Measurements from ENCODE around the gene MAGI1. TPM values are rescaled to one million over a fixed set of nuclear protein-coding genes. Genes with fewer than 3 reads are reported as not detected.
"Not testable (repeated sequence)": the region's sequence is repeated elsewhere in the genome, so short reads cannot be mapped to it uniquely, and the experiment has no call there.

MAGI1 gene
- total and polyA plus RNA-seq, 7 experiments from 2014 or later, result 0.39 TPM; not detected in 6

- Mint-ChIP-seq H3K9me3 (peaks cover 0 to 7% (median 0%) of the 10 kb centered on the region in 11 donors), H3K36me3 (no peaks in the 10 kb centered on the region), H3K27ac (no peak overlapping the region), H3K27me3 (peaks cover 0 to 13% (median 0%) of the 10 kb centered on the region in 5 donors), H3K4me3 (no peak overlapping the region), H3K4me1 (no peaks in the 10 kb centered on the region)
- H3K27me3 ChIP-seq (ENCODE audit: control insufficient read depth in 2 of 2, insufficient read depth in 2 of 2, low read length in 2 of 2), result no peaks in the 10 kb centered on the region
- intact Hi-C loops (cut with micrococcal nuclease), result no loop called here
- H3K9me3 ChIP-seq (ENCODE audit: control insufficient read depth in 2 of 3, low read length in 3 of 3), result no peaks in the 10 kb centered on the region
- no peak overlapping the region for H3K27ac ChIP-seq (ENCODE audit: low read depth, low read length)
- ATAC-seq, result no peak
- ChIA-PET POLR2A (no interaction called here), CTCF (no interaction called here)
- H3K4me1 ChIP-seq (ENCODE audit: control insufficient read depth in 2 of 2, insufficient read depth in 2 of 2, low read length in 2 of 2), result no peaks in the 10 kb centered on the region
- no peaks in the 10 kb centered on the region for H3K36me3 ChIP-seq (ENCODE audit: control insufficient read depth in 2 of 3, insufficient read depth in 3 of 3, low read length in 3 of 3)
- DNase-seq, result no peak
- H3K4me3 ChIP-seq (ENCODE audit: low read length), result no peak overlapping the region
Observed at GRCh38 chr3:65723011-65723410, 315.7 kb downstream of the MAGI1 start.

- Histone ChIP-seq H3K27me3 (ENCODE audit: control insufficient read depth in 2 of 2, insufficient read depth in 2 of 2, low read length in 2 of 2) (no peaks in the 10 kb centered on the region), H3K27ac (ENCODE audit: low read depth, low read length) (no peak overlapping the region), H3K36me3 (ENCODE audit: control insufficient read depth in 2 of 3, insufficient read depth in 3 of 3, low read length in 3 of 3) (no peaks in the 10 kb centered on the region), H3K4me1 (ENCODE audit: control insufficient read depth in 2 of 2, insufficient read depth in 2 of 2, low read length in 2 of 2) (no peaks in the 10 kb centered on the region), H3K4me3 (ENCODE audit: low read length) (no peak overlapping the region), H3K9me3 (ENCODE audit: control insufficient read depth in 2 of 3, low read length in 3 of 3) (no peaks in the 10 kb centered on the region)
- no peaks in the 10 kb centered on the region for H3K4me1 Mint-ChIP-seq
- H3K9me3 Mint-ChIP-seq, result peaks cover 0 to 7% (median 0%) of the 10 kb centered on the region in 11 donors
- H3K27ac Mint-ChIP-seq, result no peak overlapping the region
- H3K4me3 Mint-ChIP-seq, result no peak overlapping the region
- no peak for DNase-seq
- intact Hi-C loops (cut with micrococcal nuclease), result no loop called here
- ATAC-seq, result no peak
- no peaks in the 10 kb centered on the region for H3K36me3 Mint-ChIP-seq
- CTCF ChIA-PET, result no interaction called here
- peaks cover 0 to 13% (median 0%) of the 10 kb centered on the region in 5 donors for H3K27me3 Mint-ChIP-seq
- POLR2A ChIA-PET, result no interaction called here
Observed at GRCh38 chr3:65720989-65721737, 317.6 kb downstream of the MAGI1 start.

GRCh38 chr3:65719639-65720038 is 319.1 kb downstream of the MAGI1 start:
- H3K9me3 Mint-ChIP-seq; H3K27me3 Mint-ChIP-seq; intact Hi-C loops (cut with micrococcal nuclease); H3K27me3 ChIP-seq (ENCODE audit: control insufficient read depth in 2 of 2, insufficient read depth in 2 of 2, low read length in 2 of 2); H3K9me3 ChIP-seq (ENCODE audit: control insufficient read depth in 2 of 3, low read length in 3 of 3); H3K27ac Mint-ChIP-seq; DNase-seq; H3K27ac ChIP-seq (ENCODE audit: low read depth, low read length); H3K36me3 Mint-ChIP-seq; ATAC-seq; H3K4me1 Mint-ChIP-seq; H3K4me3 Mint-ChIP-seq; H3K4me1 ChIP-seq (ENCODE audit: control insufficient read depth in 2 of 2, insufficient read depth in 2 of 2, low read length in 2 of 2); CTCF ChIA-PET; POLR2A ChIA-PET; H3K4me3 ChIP-seq (ENCODE audit: low read length); H3K36me3 ChIP-seq (ENCODE audit: control insufficient read depth in 2 of 3, insufficient read depth in 3 of 3, low read length in 3 of 3): not testable (repeated sequence)

GRCh38 chr3:65717676-65718346 is 320.9 kb downstream of the MAGI1 start:
- H3K27me3 Mint-ChIP-seq, result peaks cover 0 to 6% (median 0%) of the 10 kb centered on the region in 5 donors
- H3K4me3 ChIP-seq (ENCODE audit: low read length), result no peak overlapping the region
- POLR2A ChIA-PET, result no interaction called here
- H3K27ac ChIP-seq (ENCODE audit: low read depth, low read length), result no peak overlapping the region
- H3K9me3 ChIP-seq (ENCODE audit: control insufficient read depth in 2 of 3, low read length in 3 of 3), result no peaks in the 10 kb centered on the region
- no peaks in the 10 kb centered on the region for H3K4me1 Mint-ChIP-seq
- CTCF ChIA-PET, result no interaction called here
- DNase-seq (no peak), ATAC-seq (no peak)
- H3K36me3 ChIP-seq (ENCODE audit: control insufficient read depth in 2 of 3, insufficient read depth in 3 of 3, low read length in 3 of 3), result no peaks in the 10 kb centered on the region
- peaks cover 0 to 7% (median 0%) of the 10 kb centered on the region in 11 donors for H3K9me3 Mint-ChIP-seq
- H3K4me1 ChIP-seq (ENCODE audit: control insufficient read depth in 2 of 2, insufficient read depth in 2 of 2, low read length in 2 of 2), result no peaks in the 10 kb centered on the region
- no peak overlapping the region for H3K4me3 Mint-ChIP-seq
- H3K27ac Mint-ChIP-seq, result no peak overlapping the region
- no peaks in the 10 kb centered on the region for H3K27me3 ChIP-seq (ENCODE audit: control insufficient read depth in 2 of 2, insufficient read depth in 2 of 2, low read length in 2 of 2)
- intact Hi-C loops (cut with micrococcal nuclease), result no loop called here
- no peaks in the 10 kb centered on the region for H3K36me3 Mint-ChIP-seq

- no peak for DNase-seq
- Mint-ChIP-seq H3K4me1 (no peaks in the 10 kb centered on the region), H3K27ac (no peak overlapping the region), H3K4me3 (no peak overlapping the region), H3K9me3 (peaks cover 0 to 7% (median 2%) of the 10 kb centered on the region in 11 donors), H3K36me3 (no peaks in the 10 kb centered on the region), H3K27me3 (no peaks in the 10 kb centered on the region)
- Histone ChIP-seq H3K36me3 (ENCODE audit: control insufficient read depth in 2 of 3, insufficient read depth in 3 of 3, low read length in 3 of 3) (no peaks in the 10 kb centered on the region), H3K9me3 (ENCODE audit: control insufficient read depth in 2 of 3, low read length in 3 of 3) (no peaks in the 10 kb centered on the region), H3K27me3 (ENCODE audit: control insufficient read depth in 2 of 2, insufficient read depth in 2 of 2, low read length in 2 of 2) (no peaks in the 10 kb centered on the region), H3K4me3 (ENCODE audit: low read length) (no peak overlapping the region), H3K27ac (ENCODE audit: low read depth, low read length) (no peak overlapping the region), H3K4me1 (ENCODE audit: control insufficient read depth in 2 of 2, insufficient read depth in 2 of 2, low read length in 2 of 2) (no peaks in the 10 kb centered on the region)
- ChIA-PET CTCF (no interaction called here), POLR2A (no interaction called here)
- ATAC-seq, result no peak
- intact Hi-C loops (cut with micrococcal nuclease), result no loop called here
Observed at GRCh38 chr3:65716071-65716751, 322.5 kb downstream of the MAGI1 start.

GRCh38 chr3:65714134-65714533 is 324.6 kb downstream of the MAGI1 start:
- H3K4me1 ChIP-seq (ENCODE audit: control insufficient read depth in 2 of 2, insufficient read depth in 2 of 2, low read length in 2 of 2), result no peaks in the 10 kb centered on the region
- POLR2A ChIA-PET, result no interaction called here
- intact Hi-C loops (cut with micrococcal nuclease), result no loop called here
- H3K9me3 ChIP-seq (ENCODE audit: control insufficient read depth in 2 of 3, low read length in 3 of 3), result no peaks in the 10 kb centered on the region
- no peak for ATAC-seq
- no peak for DNase-seq
- CTCF ChIA-PET, result no interaction called here
- H3K27me3 Mint-ChIP-seq, result no peaks in the 10 kb centered on the region
- H3K27ac Mint-ChIP-seq, result no peak overlapping the region
- H3K27ac ChIP-seq (ENCODE audit: low read depth, low read length), result no peak overlapping the region
- no peaks in the 10 kb centered on the region for H3K36me3 Mint-ChIP-seq
- H3K9me3 Mint-ChIP-seq, result peaks cover 0 to 12% (median 3%) of the 10 kb centered on the region in 11 donors
- H3K36me3 ChIP-seq (ENCODE audit: control insufficient read depth in 2 of 3, insufficient read depth in 3 of 3, low read length in 3 of 3), result no peaks in the 10 kb centered on the region
- H3K4me1 Mint-ChIP-seq, result no peaks in the 10 kb centered on the region
- H3K27me3 ChIP-seq (ENCODE audit: control insufficient read depth in 2 of 2, insufficient read depth in 2 of 2, low read length in 2 of 2), result no peaks in the 10 kb centered on the region
- no peak overlapping the region for H3K4me3 Mint-ChIP-seq
- no peak overlapping the region for H3K4me3 ChIP-seq (ENCODE audit: low read length)

All from naive thymus-derived CD4-positive, alpha-beta T cell (primary cell).